ENCODE measurements around the gene MED27.
A peak's percentile ranks its signal among the peaks of the same experiment; 100 is the strongest.

Gene MED27

DNA sequence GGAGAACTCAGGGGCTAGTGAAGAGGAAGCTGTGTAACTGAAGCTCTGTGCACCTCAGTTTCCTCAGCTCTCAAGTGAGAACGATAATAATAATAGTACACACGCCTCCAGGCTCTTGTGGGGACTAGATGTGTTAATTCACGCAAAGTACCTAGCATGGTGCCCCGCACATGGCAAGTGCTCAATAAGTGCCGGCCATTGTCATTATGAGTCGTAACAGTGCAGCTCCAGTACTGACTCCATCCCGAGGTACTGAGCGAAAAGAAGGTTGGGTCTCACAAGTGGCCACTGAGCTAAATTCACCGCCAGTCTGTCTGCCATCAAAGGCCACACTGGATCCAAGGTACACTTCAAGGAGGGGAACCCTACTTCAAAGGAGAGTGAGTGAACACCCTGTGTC lies 40.4 kb downstream of the MED27 start:
- ChIA-PET POLR2A (no interaction called here), CTCF (no interaction called here)
- no peak for TF ChIP-seq ZNF664 (tag by site-specific recombination; IDR thresholded peaks at IDR 0.05)
- TF ChIP-seq ZNF670 (tag by site-specific recombination; IDR thresholded peaks at IDR 0.05; ENCODE audit: low read depth) = no peak
- TF ChIP-seq ZBTB8A (tag by site-specific recombination; IDR thresholded peaks at IDR 0.05) = no peak
- TF ChIP-seq ZNF311 (tag by site-specific recombination; IDR thresholded peaks at IDR 0.05; ENCODE audit: borderline replicate concordance) = no peak
- no peaks in the 10 kb centered on the region for H3K36me3 ChIP-seq (ENCODE audit: control insufficient read depth in 2 of 2, insufficient read depth in 1 of 2, low read length in 2 of 2)
- no peaks in the 10 kb centered on the region for H3K9me3 ChIP-seq (ENCODE audit: control insufficient read depth, insufficient read depth, low read depth, low read length)
- H3K4me3 ChIP-seq (ENCODE audit: low read depth, low read length) = no peak overlapping the region
- no peak overlapping the region for H3K27ac ChIP-seq (ENCODE audit: extremely low read depth, low read depth, low read length)
- H3K4me1 ChIP-seq (ENCODE audit: control insufficient read depth, insufficient read depth, low read length) = no peaks in the 10 kb centered on the region

GRCh38 chr9:132037458-132037857 lies 42.2 kb downstream of the MED27 start:
- POLR2A ChIA-PET = interaction anchor here (0.6 to 1.0 kb wide), 3 partner anchors 8 to 46 kb away, joined by 3 to 5 read pairs (median 3); no protein-coding TSS in a partner anchor
- H3K36me3 ChIP-seq (ENCODE audit: control insufficient read depth in 2 of 2, insufficient read depth in 1 of 2, low read length in 2 of 2) = no peaks in the 10 kb centered on the region

DNA sequence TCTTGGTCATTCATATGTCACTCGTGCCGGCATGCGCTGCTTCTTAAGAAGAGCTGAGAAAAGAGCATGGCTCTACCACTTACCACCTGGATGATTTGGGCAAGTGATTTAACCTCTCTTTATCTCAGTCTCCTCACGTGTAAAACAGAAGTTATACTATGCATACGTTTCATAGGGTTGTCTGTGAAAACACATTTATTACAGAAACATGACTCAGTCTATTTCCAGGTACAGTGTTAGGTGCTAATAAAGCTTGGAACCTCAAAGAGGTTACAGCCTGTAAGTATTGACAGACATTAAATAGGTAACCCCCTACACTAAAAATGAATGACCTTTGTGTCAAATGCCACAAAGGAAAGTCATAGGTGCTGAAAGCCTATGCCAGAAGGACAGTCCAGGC lies 43.1 kb downstream of the MED27 start:
- Histone ChIP-seq H3K4me3 (ENCODE audit: low read depth, low read length) (no peak overlapping the region), H3K9me3 (ENCODE audit: control insufficient read depth, insufficient read depth, low read depth, low read length) (no peaks in the 10 kb centered on the region), H3K27ac (ENCODE audit: extremely low read depth, low read depth, low read length) (no peak overlapping the region), H3K4me1 (ENCODE audit: control insufficient read depth, insufficient read depth, low read length) (no peaks in the 10 kb centered on the region; the same call in 1 of the 2 replicates), H3K36me3 (ENCODE audit: control insufficient read depth in 2 of 2, insufficient read depth in 1 of 2, low read length in 2 of 2) (no peaks in the 10 kb centered on the region)
- CTCF ChIA-PET = interaction anchor here (0.5 to 1.7 kb wide), 3 partner anchors 202 to 363 kb away, joined by 3 to 4 read pairs (median 3); no protein-coding TSS in a partner anchor
- TF ChIP-seq PRDM2 (tag by site-specific recombination; IDR thresholded peaks at IDR 0.05; ENCODE audit: borderline replicate concordance) (no peak), PRDM4 (tag by site-specific recombination; IDR thresholded peaks at IDR 0.05) (no peak), ZNF660 (tag by site-specific recombination; IDR thresholded peaks at IDR 0.05) (no peak), MZF1 (tag by site-specific recombination; IDR thresholded peaks at IDR 0.05; ENCODE audit: borderline replicate concordance) (no peak), ZNF777 (tag by site-specific recombination; IDR thresholded peaks at IDR 0.05; ENCODE audit: borderline replicate concordance) (no peak), ZNF423 (tag by site-specific recombination; IDR thresholded peaks at IDR 0.05) (no peak), RBAK (tag by site-specific recombination; IDR thresholded peaks at IDR 0.05) (no peak), ZNF184 (tag by site-specific recombination; IDR thresholded peaks at IDR 0.05) (no peak)
- POLR2A ChIA-PET = interaction anchor here (1.0 kb wide), 1 partner anchor 24 kb away, joined by 3 read pairs; no protein-coding TSS in a partner anchor

More at GRCh38 chr9:132037458-132037857, 42.2 kb downstream of the MED27 start:
- H3K9me3 ChIP-seq (ENCODE audit: control insufficient read depth, insufficient read depth, low read depth, low read length) = no peaks in the 10 kb centered on the region
- H3K4me1 ChIP-seq (ENCODE audit: control insufficient read depth, insufficient read depth, low read length) = no peaks in the 10 kb centered on the region; the same call in 1 of the 2 replicates
- CTCF ChIA-PET = interaction anchor here (0.5 to 1.7 kb wide), 2 partner anchors 37 to 201 kb away, joined by 3 to 4 read pairs; no protein-coding TSS in a partner anchor
- H3K4me3 ChIP-seq (ENCODE audit: low read depth, low read length) = no peak overlapping the region
- no peak for TF ChIP-seq HIC1 (tag by site-specific recombination; IDR thresholded peaks at IDR 0.05)
- no peak for TF ChIP-seq ZNF426 (tag by site-specific recombination; IDR thresholded peaks at IDR 0.05)
- no peak for TF ChIP-seq ZNF623 (tag by site-specific recombination; IDR thresholded peaks at IDR 0.05)
- TF ChIP-seq ZNF600 (tag by site-specific recombination; IDR thresholded peaks at IDR 0.05) = 0 out of 2 replicates have a peak, but pooled peaks have one; percentile 29
- no peak for TF ChIP-seq ZNF571 (tag by site-specific recombination; IDR thresholded peaks at IDR 0.05)
- TF ChIP-seq ZNF555 (tag by site-specific recombination; conservative IDR thresholded peaks at IDR 0.05) = no peak
- no peak for TF ChIP-seq HOXA7 (CRISPR knock-in tag; IDR thresholded peaks at IDR 0.05; ENCODE audit: borderline replicate concordance)
- no peak for TF ChIP-seq ZNF792 (tag by site-specific recombination; IDR thresholded peaks at IDR 0.05)
- no peak overlapping the region for H3K27ac ChIP-seq (ENCODE audit: extremely low read depth, low read depth, low read length)

All from HEK293 (cell line).